Transverse colon (tissue), 4 donors: ENCODE measurements around the gene CTNNBL1. TPM values are rescaled to one million over a fixed set of nuclear protein-coding genes. Genes with fewer than 3 reads are reported as not detected.

Experiments used
- DNase-seq: peaks from one replicate; pipeline ENCODE4 v3.0.0-alpha.2; 2019
- H3K27ac ChIP-seq, 4 donors: fragments of 200-600 bp; sonication (generic); 2 replicates each; pipeline ENCODE4 v1.5.1; 2016 to 2018; ENCODE audit warnings: inconsistent platforms in 4 of 4
- H3K27me3 ChIP-seq: fragments of 200-600 bp; sonication (generic); 2 replicates; pipeline ENCODE4 v1.5.1; 2017; ENCODE audit warnings: inconsistent platforms
- H3K36me3 ChIP-seq, 4 donors: fragments of 200-600 bp; sonication (generic); 2 replicates each; pipeline ENCODE4 v1.5.1; 2017 to 2019; ENCODE audit warnings: inconsistent platforms in 4 of 4
- H3K4me1 ChIP-seq, 4 donors: fragments of 200-600 bp; sonication (generic); 2 replicates each; pipeline ENCODE4 v1.5.1; 2017 to 2020; ENCODE audit warnings: inconsistent platforms in 4 of 4
- H3K4me3 ChIP-seq, 4 donors: fragments of 200-600 bp; sonication (generic); 1 replicate in 1 of 4; 2 replicates in 3 of 4; pipeline versions ENCODE4 v1.5.1 to v1.6.1; 2017 to 2019; ENCODE audit warnings: inconsistent platforms in 4 of 4
- H3K9me3 ChIP-seq, 2 donors: fragments of 200-600 bp; sonication (generic); 2 replicates each; pipeline ENCODE4 v1.5.1; 2017 to 2019; ENCODE audit warnings: inconsistent platforms in 2 of 2
- CTCF ChIP-seq, 5 experiments: fragments of 200-600 bp in 3 of 5; fragments of 450-650 bp in 2 of 5; sonication (generic) in 3 of 5; IDR thresholded peaks; 1 replicate in 2 of 5; 2 replicates in 3 of 5; pipeline ENCODE4 v1.5.1; 2016 to 2017; ENCODE audit warnings: antibody characterized with exemption in 5 of 5, inconsistent platforms in 3 of 5, mild to moderate bottlenecking in 2 of 5, moderate library complexity in 1 of 5
- EP300 ChIP-seq: sonication (generic); formaldehyde crosslinking; IDR thresholded peaks from one replicate; pipeline ENCODE4 v1.6.1; 2017; ENCODE audit warnings: antibody characterized with exemption, low read depth
- POLR2A ChIP-seq: fragments of 450-650 bp; IDR thresholded peaks from one replicate; pipeline ENCODE4 v1.6.1; 2016; ENCODE audit warnings: antibody characterized with exemption, mild to moderate bottlenecking, moderate library complexity
- POLR2AphosphoS5 ChIP-seq, 3 donors: sonication (generic); formaldehyde crosslinking; IDR thresholded peaks; one replicate each; pipeline ENCODE4 v1.6.1; 2016; ENCODE audit warnings: antibody characterized with exemption in 3 of 3
- WGBS, 2 donors: methylation state at CpG; one replicate each; pipeline ENCODE4 v1.1.5; 2018; ENCODE audit warnings: low coverage in 1 of 2; 5-methylcytosine and 5-hydroxymethylcytosine counted together
- in situ Hi-C, 4 donors: fragments of 200-750 bp; cut with MboI; loops; one replicate each; pipeline versions ENCODE4 v1.15.0 to v1.15.1; 2017; ENCODE audit warnings: low sequenced_read_pairs in 3 of 4, low pct_ligation_motif_present in 1 of 4, low pct_unique_long_range_greater_than_20kb in 1 of 4
- intact Hi-C: fragments of 100-400 bp; cut with DNase I; formaldehyde crosslinking; loops from one replicate; pipeline ENCODE4 v1.15.1; 2023; ENCODE audit warnings: low total_unique reads
- total RNA-seq, 4 donors: library from RNA; depleted of rRNA; stranded (reverse); fragments of >200 nt; gene quantifications; one replicate each; pipeline ENCODE4 v1.1.0, GENCODE V29; 2016

CTNNBL1 gene
- total RNA-seq, 4 donors from 2014 or later, result 18.7 to 49.0 (median 22.4) TPM

GRCh38 chr20:37801921-37802320, 108.1 kb downstream of the CTNNBL1 start:
- 68 to 100% methylated on average over 1 to 2 of the region's 2 CpGs for WGBS, 2 donors
- no peak for DNase-seq
- H3K4me1 ChIP-seq, result peaks cover 0 to 3% (median 0%) of the 10 kb centered on the region in 4 donors
- TF ChIP-seq POLR2AphosphoS5 (IDR thresholded peaks at IDR 0.05) (no peak), POLR2A (no peak), EP300 (no peak), CTCF (IDR thresholded peaks at IDR 0.05) (no peak)
- no peaks in the 10 kb centered on the region for H3K27me3 ChIP-seq
- H3K27ac ChIP-seq, result no peak overlapping the region
- intact Hi-C loops, result no loop called here
- H3K9me3 ChIP-seq, result no peaks in the 10 kb centered on the region
- H3K4me3 ChIP-seq, result no peak overlapping the region
- in situ Hi-C loops, result no loop called here
- H3K36me3 ChIP-seq, result peaks cover 0 to 8% (median 0%) of the 10 kb centered on the region in 4 donors

DNA sequence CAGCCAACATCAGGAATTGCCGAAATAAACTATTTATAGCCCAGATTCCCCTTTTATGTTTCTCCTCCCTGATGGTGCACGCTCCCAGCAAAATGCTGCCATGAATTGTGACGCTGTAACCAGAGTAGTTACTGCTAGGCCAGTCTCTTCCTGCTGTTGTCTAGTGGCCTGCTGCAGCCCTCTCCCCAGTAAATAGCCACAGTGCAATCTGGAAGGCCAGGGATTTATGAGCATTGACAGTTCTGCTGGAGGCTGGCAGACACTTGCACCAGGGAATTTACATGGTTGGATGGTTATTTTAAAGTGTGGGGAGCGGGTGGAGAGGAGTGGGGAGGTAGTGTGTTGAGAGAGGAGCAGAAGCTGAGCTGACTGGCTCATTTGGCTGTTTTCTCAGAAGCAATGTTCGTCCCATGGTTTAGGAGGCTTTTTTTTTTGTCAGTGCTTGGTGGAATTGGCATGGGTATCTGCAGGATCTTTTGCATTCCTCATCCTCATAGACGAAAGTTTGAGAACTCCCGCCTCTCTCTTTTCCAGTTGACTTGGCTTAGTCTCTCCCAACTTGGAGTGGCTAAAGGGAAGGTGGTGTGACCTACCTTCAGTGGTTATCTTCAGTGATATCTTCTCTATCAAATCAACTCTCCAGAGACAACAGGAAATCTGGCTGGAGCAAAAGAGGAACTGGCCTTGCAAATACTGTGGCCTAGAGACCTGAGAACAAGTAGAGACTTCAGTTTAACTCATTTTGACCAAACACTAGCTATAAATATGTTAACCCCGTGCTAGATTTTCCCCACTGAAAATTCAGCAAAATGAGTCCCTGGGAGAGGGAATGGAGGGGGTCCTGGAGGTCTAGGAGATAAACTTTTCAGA, 109.8 kb downstream of the CTNNBL1 start:
- 74 to 82% methylated on average over 7 to 8 of the region's 8 CpGs for WGBS, 2 donors
- Histone ChIP-seq H3K9me3 (no peaks in the 10 kb centered on the region), H3K27ac (peak overlapping the region; percentile 8 to 65 (median 38)), H3K4me3 (no peak overlapping the region), H3K36me3 (peaks cover 0 to 8% (median 0%) of the 10 kb centered on the region in 4 donors), H3K4me1 (peaks cover 0 to 3% (median 0%) of the 10 kb centered on the region in 4 donors), H3K27me3 (no peaks in the 10 kb centered on the region)
- TF ChIP-seq POLR2A (no peak), EP300 (no peak), POLR2AphosphoS5 (IDR thresholded peaks at IDR 0.05) (no peak), CTCF (IDR thresholded peaks at IDR 0.05) (no peak)
- in situ Hi-C loops (no loop called here), intact Hi-C loops (no loop called here)
- DNase-seq, result no peak

- Histone ChIP-seq H3K36me3 (peaks cover 0 to 8% (median 0%) of the 10 kb centered on the region in 4 donors), H3K4me1 (peaks cover 0 to 3% (median 0%) of the 10 kb centered on the region in 4 donors), H3K27ac (peak overlapping the region; percentile 8 to 65 (median 38)), H3K27me3 (no peaks in the 10 kb centered on the region), H3K4me3 (no peak overlapping the region), H3K9me3 (no peaks in the 10 kb centered on the region)
- WGBS, 2 donors, result 75 to 84% methylated on average over 2 to 16 of the region's 16 CpGs
- intact Hi-C loops, result no loop called here
- in situ Hi-C loops, result no loop called here
- peak; percentile 52 for DNase-seq
- TF ChIP-seq EP300 (no peak), POLR2AphosphoS5 (IDR thresholded peaks at IDR 0.05) (peak in 1 of 3 donors; percentile 7), CTCF (IDR thresholded peaks at IDR 0.05) (no peak), POLR2A (no peak)
Measured at GRCh38 chr20:37804584-37805566, 111.0 kb downstream of the CTNNBL1 start.
